Coronary artery (tissue), 2 donors: ENCODE measurements around the gene SNX21.
"Not testable (repeated sequence)": the region's sequence is repeated elsewhere in the genome, so short reads cannot be mapped to it uniquely, and the experiment has no call there.

Experiments used
- DNase-seq: peaks from one replicate; pipeline ENCODE4 v3.0.0-alpha.2; 2017; ENCODE audit warnings: low spot score
- H3K27ac ChIP-seq, 2 donors: fragments of 200-600 bp; sonication (generic); one replicate each; pipeline ENCODE4 v1.5.1; 2016 to 2019
- H3K4me3 ChIP-seq: fragments of 200-600 bp; sonication (generic); 2 replicates; pipeline ENCODE4 v1.5.1; 2016; ENCODE audit warnings: mild to moderate bottlenecking, moderate library complexity
- TF ChIP-seq, protein P1 (sequence below): fragments of 200-600 bp; sonication (generic); IDR thresholded peaks from one replicate; pipeline ENCODE4 v1.5.1; 2019; ENCODE audit warnings: antibody characterized with exemption

Gene SNX21, protein sequence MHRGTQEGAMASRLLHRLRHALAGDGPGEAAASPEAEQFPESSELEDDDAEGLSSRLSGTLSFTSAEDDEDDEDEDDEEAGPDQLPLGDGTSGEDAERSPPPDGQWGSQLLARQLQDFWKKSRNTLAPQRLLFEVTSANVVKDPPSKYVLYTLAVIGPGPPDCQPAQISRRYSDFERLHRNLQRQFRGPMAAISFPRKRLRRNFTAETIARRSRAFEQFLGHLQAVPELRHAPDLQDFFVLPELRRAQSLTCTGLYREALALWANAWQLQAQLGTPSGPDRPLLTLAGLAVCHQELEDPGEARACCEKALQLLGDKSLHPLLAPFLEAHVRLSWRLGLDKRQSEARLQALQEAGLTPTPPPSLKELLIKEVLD

DNA sequence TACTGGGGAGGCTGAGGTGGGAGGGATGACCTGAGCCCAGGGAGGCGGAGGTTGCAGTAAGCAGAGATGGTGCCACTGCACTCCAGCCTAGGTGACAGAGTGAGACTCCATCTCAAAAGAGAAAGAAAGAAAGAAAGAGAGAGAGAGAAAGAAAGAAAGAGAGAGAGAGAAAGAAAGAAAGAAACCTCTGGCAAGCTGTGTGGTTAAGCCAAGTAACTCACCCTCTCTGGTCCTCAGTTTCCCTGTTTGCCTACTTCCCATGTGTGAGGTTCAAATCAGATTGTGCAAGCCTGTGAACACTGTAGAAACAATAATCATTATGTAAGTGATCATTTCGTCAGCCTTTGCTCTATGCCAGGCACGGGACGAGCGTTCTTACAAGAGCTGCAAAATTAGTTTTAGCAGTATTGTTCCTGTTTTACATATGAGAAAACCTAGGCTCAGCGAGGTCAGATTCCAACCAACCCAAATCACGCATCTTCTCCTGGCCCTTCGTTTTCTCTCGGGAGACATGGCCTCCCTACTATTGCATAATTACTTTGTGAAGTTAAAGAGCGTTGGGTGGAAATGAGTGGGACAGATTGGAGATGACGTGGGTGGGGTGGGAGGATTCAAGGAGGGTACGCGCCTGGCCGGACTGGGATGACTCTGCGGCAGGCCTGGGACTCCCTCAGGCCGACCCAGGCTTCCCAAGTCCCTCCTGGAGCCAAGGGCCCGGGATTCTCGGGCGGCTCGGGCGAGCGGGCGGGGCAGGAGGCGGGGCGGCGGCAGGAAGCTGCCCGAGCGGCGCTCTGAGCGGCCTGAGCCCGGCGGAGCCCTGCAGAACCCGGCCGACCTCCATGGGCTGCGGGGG lies at the start of gene SNX21:
Gene SNX21 (plus strand): TSS at position 770 of the 853 bp plus-strand sequence. CDS start 121 bp downstream, outside the sequence.
- H3K4me3 ChIP-seq: peak within 1 kb of the TSS; percentile 87
- H3K27ac ChIP-seq: peak within 1 kb of the TSS; percentile 86 to 97
- DNase-seq: peak; percentile 95
- TF ChIP-seq, protein P1, sequence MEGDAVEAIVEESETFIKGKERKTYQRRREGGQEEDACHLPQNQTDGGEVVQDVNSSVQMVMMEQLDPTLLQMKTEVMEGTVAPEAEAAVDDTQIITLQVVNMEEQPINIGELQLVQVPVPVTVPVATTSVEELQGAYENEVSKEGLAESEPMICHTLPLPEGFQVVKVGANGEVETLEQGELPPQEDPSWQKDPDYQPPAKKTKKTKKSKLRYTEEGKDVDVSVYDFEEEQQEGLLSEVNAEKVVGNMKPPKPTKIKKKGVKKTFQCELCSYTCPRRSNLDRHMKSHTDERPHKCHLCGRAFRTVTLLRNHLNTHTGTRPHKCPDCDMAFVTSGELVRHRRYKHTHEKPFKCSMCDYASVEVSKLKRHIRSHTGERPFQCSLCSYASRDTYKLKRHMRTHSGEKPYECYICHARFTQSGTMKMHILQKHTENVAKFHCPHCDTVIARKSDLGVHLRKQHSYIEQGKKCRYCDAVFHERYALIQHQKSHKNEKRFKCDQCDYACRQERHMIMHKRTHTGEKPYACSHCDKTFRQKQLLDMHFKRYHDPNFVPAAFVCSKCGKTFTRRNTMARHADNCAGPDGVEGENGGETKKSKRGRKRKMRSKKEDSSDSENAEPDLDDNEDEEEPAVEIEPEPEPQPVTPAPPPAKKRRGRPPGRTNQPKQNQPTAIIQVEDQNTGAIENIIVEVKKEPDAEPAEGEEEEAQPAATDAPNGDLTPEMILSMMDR: no peak

DNA sequence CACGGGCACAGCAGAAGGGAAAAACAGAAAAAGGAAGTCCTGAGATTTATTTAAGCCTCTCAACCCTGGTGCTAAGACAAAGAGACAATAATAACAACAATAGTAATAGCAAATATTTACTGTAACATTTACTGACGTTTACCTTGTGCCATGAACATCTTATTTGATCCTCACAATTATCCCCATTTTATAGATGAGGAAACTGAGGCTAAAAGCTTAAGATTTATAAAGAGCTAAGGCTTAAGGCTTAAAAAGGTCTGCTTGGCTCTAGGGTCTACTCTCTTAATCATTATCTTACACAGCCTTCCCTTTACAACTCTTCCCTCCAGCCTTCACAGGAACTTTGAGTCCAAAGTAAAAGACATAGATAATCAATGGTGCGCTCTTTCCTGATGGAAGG lies 45.2 kb upstream of the SNX21 start:
- Histone ChIP-seq H3K27ac (no peak overlapping the region), H3K4me3 (no peak overlapping the region)
- TF ChIP-seq, protein P1: no peak
- DNase-seq: no peak

DNA sequence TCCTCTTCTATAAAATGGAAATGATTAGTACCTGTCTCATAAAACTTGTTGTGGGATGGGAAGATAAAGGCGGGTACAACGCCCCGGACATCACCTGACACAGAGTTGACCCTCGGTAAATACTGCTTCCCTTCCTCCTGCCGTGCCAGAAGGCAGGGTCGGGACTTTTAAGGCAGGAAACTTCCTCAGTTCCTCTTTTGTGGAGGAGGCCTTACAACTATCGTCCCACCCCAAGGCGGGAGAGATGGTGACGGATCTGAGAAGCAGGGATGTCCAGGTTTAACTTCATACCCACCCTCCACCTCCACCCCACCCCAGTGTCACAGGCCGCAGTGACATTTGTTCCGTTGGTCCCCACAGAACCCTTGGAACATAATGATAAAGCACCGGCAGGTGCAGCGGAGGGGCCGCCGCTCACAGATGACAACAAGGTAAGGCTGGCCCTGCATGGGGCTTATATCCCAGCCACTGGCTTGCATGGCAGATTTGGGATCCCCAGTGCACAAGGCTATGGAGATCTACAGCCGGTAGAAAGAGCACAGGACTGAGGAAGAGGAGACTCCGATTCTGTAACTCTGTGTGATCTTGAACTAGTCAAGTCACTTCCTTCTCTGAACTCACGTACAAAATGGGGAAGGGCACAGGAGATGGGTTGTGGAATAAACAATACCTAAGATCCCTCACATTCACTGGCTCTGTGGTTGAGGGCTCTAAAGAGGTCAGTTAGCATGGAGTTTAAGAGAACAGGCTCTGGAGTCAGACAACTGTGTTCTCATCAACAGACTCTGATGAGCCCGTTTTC lies 41.1 kb upstream of the SNX21 start:
- no peak for DNase-seq
- Histone ChIP-seq H3K27ac (peak overlapping the region; percentile 93 to 97), H3K4me3 (peak overlapping the region; percentile 98)
- TF ChIP-seq, protein P1: no peak

DNA sequence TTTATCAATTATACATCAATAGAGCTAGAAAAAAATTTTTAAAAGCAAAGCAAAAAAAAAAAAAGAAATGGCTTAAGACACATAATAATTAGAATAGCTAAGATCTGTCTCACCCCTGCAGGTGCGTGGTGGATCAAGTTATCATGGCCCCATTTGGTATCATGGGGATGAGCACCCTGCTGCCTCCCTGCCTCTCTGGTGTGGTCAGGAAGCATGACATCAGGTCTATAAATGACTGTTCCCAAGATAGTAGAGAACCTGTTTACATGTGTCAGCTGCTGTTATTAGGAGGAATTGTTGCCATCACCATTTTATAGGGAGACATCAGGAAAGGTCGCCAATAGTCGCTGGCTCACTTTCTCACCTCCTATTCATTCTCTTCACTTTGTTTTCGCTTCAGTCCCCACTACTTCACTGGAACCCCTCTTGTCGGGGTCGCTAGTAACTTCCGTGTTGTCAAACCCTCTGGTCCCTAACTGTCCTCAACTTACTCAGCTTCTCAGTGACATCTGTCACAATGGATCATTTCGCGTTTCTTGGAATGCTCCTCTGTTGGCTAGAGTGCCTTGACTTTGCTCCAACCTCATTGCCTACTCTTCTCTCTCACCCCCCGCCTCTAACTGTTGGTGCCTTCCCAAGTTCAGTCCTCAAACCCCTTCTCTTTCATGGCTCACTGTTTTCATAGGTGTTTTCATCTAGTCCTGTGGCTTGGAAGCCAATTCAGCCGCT lies 37.1 kb upstream of the SNX21 start:
- Histone ChIP-seq H3K4me3 (no peak overlapping the region), H3K27ac (no peak overlapping the region)
- TF ChIP-seq, protein P1: no peak
- DNase-seq: no peak

DNA sequence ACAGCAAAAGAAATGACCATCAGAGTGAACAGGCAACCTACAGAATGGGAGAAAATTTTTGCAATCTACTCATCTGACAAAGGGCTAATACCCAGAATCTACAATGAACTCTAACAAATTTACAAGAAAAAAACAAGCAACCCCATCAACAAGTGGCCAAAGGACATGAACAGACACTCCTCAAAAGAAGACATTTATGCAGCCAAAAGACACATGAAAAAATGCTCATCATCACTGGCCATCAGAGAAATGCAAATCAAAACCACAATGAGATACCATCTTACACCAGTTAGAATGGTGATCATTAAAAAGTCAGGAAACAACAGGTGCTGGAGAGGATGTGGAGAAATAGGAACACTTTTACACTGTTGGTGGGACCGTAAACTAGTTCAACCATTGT lies 36.1 kb upstream of the SNX21 start:
- H3K27ac ChIP-seq, DNase-seq, H3K4me3 ChIP-seq: not testable (repeated sequence)

DNA sequence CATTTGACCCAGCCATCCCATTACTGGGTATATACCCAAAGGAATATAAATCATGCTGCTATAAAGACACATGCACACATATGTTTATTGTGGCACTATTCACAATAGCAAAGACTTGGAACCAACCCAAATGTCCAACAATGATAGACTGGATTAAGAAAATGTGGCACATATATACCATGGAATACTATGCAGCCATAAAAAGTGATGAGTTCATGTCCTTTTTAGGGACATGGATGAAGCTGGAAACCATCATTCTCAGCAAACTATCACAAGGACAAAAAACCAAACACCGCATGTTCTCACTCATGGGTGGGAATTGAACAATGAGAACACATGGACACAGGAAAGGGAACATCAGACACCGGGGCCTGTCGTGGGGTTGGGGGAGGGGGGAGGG lies 35.6 kb upstream of the SNX21 start:
- H3K4me3 ChIP-seq, H3K27ac ChIP-seq, DNase-seq: not testable (repeated sequence)

DNA sequence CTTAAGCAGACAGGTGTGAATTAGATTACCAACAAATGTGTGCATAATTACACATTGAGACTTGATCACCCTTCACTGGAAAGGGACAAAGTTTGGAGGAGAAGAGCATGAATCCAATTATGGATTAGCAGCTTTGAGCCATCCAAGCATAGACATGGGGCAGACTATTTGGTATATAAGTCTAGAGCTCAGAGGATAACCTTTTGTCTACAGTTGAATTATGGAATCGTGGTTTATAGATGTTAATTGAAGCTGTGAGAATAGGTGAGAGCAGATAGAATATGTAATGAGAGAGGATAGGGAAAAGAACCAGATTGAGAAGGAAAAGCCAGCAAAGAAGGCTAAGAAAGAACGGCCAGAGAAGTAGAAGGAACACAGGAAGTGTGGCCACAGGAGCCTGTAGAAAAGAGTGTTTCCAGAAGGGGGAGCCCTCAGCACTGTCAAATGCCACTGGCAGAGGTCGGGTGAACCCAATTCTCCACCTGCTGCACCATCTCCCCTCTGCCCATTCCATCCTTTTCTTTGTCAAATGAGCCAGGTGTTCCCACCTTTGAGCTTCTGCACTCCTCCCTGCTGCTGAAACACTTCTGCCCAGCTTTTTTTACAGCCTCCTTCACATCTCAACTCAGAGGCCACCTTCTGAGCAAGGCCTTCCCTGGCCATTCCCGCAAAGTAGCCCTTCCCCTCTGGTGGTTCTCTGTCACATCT lies 34.5 kb upstream of the SNX21 start:
- no peak overlapping the region for H3K27ac ChIP-seq
- no peak overlapping the region for H3K4me3 ChIP-seq
- TF ChIP-seq, protein P1: peak; percentile 69
- DNase-seq: no peak
